Upper lobe of left lung (tissue), 4 donors: ENCODE data around the gene SKIL.

Experiments used
- EP300 ChIP-seq, 4 donors: sonication (generic); formaldehyde crosslinking; IDR thresholded peaks; one replicate each; pipeline ENCODE4 v1.5.1; 2017; ENCODE audit warnings: antibody characterized with exemption in 4 of 4, control low read depth in 2 of 4
- POLR2A ChIP-seq, 4 donors: fragments of 450-650 bp; IDR thresholded peaks; one replicate each; pipeline ENCODE4 v1.5.1; 2016 to 2017; ENCODE audit warnings: antibody characterized with exemption in 4 of 4, mild to moderate bottlenecking in 2 of 4
- POLR2AphosphoS5 ChIP-seq, 2 donors: sonication (generic); formaldehyde crosslinking; IDR thresholded peaks; one replicate each; pipeline ENCODE4 v1.5.1; 2017; ENCODE audit warnings: antibody characterized with exemption in 2 of 2
- TF ChIP-seq, protein P1 (sequence below), 6 experiments: fragments of 450-650 bp in 4 of 6; fragments of 200-600 bp in 2 of 6; sonication (generic) in 2 of 6; IDR thresholded peaks; one replicate each; pipeline ENCODE4 v1.5.1; 2016 to 2019; ENCODE audit warnings: antibody characterized with exemption in 6 of 6

DNA sequence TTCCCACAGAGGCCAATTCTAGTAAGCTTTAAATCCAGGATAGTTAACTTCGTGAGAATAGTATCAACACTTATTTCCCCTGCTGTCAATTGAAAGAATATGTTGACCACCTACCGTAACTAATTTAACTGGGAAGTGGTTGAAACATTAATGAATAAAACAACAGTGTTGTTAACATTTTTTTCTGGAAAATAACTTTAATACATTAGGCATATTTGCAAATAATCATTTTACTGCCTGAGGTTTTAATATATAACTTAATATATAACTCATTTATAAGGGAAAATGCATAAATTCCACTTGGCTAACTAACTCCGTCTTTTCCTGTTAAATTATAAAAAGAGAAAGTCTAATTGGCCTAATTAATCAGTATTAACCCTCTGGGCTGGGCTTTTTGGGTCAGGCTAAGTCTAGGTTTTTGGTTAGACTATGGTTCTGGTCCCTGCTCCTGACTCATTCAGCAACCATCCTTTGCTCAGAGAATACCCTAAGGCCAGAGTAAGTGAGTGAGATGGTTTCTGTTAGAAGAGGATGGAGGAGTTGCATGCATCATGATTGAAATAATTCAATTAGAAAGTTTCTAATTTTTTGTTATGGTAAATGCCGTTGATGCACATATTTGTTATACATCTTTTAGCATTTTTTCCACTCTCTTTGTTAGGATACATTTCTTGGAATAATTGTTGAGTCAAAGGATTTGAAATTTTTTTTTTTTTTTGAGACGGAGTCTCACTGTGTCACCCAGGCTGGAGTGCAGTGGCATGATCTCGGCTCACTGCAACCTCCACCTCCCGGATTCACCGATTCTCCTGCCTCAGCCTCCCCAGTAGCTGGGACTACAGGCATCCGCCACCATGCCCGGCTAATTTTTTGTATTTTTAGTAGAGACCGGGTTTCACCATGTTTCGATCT lies 10.8 kb upstream of the SKIL start:
- TF ChIP-seq, protein P1, sequence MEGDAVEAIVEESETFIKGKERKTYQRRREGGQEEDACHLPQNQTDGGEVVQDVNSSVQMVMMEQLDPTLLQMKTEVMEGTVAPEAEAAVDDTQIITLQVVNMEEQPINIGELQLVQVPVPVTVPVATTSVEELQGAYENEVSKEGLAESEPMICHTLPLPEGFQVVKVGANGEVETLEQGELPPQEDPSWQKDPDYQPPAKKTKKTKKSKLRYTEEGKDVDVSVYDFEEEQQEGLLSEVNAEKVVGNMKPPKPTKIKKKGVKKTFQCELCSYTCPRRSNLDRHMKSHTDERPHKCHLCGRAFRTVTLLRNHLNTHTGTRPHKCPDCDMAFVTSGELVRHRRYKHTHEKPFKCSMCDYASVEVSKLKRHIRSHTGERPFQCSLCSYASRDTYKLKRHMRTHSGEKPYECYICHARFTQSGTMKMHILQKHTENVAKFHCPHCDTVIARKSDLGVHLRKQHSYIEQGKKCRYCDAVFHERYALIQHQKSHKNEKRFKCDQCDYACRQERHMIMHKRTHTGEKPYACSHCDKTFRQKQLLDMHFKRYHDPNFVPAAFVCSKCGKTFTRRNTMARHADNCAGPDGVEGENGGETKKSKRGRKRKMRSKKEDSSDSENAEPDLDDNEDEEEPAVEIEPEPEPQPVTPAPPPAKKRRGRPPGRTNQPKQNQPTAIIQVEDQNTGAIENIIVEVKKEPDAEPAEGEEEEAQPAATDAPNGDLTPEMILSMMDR (IDR thresholded peaks at IDR 0.05): no peak
- TF ChIP-seq POLR2AphosphoS5 (IDR thresholded peaks at IDR 0.05) (no peak), POLR2A (IDR thresholded peaks at IDR 0.05) (no peak), EP300 (IDR thresholded peaks at IDR 0.05) (no peak)
